ENCODE data around the gene MRPL58.

DNA sequence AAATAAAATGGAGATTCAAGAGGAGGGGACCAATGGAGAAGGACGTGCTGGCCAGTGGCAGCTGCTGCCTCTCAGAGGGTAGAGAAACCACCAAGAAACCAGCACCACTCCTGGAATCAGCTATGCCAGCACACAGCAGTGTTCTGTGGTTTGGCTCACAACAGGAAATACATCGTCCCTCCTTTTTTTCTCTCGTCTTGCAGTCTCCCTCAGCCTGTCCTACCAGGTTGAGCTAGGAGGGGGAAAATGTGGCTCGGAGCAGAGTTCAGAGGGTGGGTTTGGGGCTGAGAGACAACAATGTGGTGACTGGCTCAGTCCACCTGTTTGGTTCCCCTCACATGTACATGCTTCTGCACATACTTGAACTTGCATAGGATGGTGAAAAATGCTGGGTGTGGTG, 55.4 kb downstream of the MRPL58 start:
- TF ChIP-seq, protein P1, sequence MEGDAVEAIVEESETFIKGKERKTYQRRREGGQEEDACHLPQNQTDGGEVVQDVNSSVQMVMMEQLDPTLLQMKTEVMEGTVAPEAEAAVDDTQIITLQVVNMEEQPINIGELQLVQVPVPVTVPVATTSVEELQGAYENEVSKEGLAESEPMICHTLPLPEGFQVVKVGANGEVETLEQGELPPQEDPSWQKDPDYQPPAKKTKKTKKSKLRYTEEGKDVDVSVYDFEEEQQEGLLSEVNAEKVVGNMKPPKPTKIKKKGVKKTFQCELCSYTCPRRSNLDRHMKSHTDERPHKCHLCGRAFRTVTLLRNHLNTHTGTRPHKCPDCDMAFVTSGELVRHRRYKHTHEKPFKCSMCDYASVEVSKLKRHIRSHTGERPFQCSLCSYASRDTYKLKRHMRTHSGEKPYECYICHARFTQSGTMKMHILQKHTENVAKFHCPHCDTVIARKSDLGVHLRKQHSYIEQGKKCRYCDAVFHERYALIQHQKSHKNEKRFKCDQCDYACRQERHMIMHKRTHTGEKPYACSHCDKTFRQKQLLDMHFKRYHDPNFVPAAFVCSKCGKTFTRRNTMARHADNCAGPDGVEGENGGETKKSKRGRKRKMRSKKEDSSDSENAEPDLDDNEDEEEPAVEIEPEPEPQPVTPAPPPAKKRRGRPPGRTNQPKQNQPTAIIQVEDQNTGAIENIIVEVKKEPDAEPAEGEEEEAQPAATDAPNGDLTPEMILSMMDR (conservative IDR thresholded peaks at IDR 0.05; ENCODE audit: low read length), result no peak
- TF ChIP-seq EZH2phosphoT487 (IDR thresholded peaks at IDR 0.05; ENCODE audit: borderline replicate concordance, low read depth, low read length), result no peak

Data from OCI-LY7 (cell line).